Stimulated activated naive B cell treated with anti-CD40 and anti-IgM and Interleukin-4, amounts not matched to agents 10 μg/mL and 1 μg/mL and 100 μg/mL, for 72 hours (primary cell): ENCODE measurements around the gene FH.

Source experiments
- ATAC-seq, 2 donors: fragments of 150-1000 bp; cut with Tn5 transposase; replicated peaks; 2 replicates each; pipeline ENCODE4 v1.10.0; 2021; ENCODE audit warnings: moderate library complexity in 1 of 2
- DNase-seq: peaks from one replicate; pipeline ENCODE4 v3.0.0; 2021
- H3K27ac Mint-ChIP-seq: one replicate; pipeline ENCODE4 v1.8.0; 2022; ENCODE audit warnings: mild to moderate bottlenecking, mixed read lengths
- H3K27me3 Mint-ChIP-seq, 2 donors: one replicate each; pipeline ENCODE4 v1.8.0; 2022; ENCODE audit warnings: mixed read lengths in 2 of 2
- H3K36me3 Mint-ChIP-seq, 2 donors: one replicate each; pipeline ENCODE4 v1.8.0; 2022; ENCODE audit warnings: mixed read lengths in 2 of 2, mild to moderate bottlenecking in 1 of 2
- H3K4me1 Mint-ChIP-seq, 2 donors: one replicate each; pipeline ENCODE4 v1.8.0; 2022; ENCODE audit warnings: mixed read lengths in 2 of 2, mild to moderate bottlenecking in 1 of 2
- H3K4me3 Mint-ChIP-seq, 2 donors: one replicate each; pipeline ENCODE4 v1.8.0; 2022; ENCODE audit warnings: mild to moderate bottlenecking in 2 of 2, mixed read lengths in 2 of 2, moderate library complexity in 1 of 2
- H3K9me3 Mint-ChIP-seq, 2 donors: one replicate each; pipeline ENCODE4 v1.8.0; 2022; ENCODE audit warnings: mixed read lengths in 2 of 2, mild to moderate bottlenecking in 1 of 2

FH gene

DNA sequence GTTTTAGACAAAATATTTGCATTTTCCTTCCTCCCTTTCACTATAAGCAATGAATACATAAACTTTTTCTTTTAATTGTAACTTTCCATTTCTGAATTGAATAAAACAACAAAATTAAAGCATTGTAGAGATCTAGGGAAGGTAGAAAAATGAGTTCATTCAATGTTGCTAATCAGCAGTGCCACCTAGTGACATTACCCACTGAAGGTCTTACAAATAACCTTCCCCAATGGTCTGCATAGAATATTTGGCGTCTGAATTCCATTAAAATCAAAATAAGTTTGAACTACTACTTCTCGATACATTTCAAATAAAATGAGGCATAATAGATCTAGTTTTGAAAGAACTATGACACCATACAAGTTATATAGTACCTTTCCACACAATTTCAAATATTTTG is 19.6 kb downstream of the FH start:
- H3K36me3 Mint-ChIP-seq: peaks cover 36 to 57% of the 10 kb centered on the region in 2 donors
- H3K9me3 Mint-ChIP-seq: no peaks in the 10 kb centered on the region
- ATAC-seq (no peak), DNase-seq (no peak)
- H3K4me1 Mint-ChIP-seq: peaks cover 0 to 2% of the 10 kb centered on the region in 2 donors
- no peak overlapping the region for H3K4me3 Mint-ChIP-seq
- H3K27me3 Mint-ChIP-seq: no peaks in the 10 kb centered on the region
- H3K27ac Mint-ChIP-seq: no peak overlapping the region

DNA sequence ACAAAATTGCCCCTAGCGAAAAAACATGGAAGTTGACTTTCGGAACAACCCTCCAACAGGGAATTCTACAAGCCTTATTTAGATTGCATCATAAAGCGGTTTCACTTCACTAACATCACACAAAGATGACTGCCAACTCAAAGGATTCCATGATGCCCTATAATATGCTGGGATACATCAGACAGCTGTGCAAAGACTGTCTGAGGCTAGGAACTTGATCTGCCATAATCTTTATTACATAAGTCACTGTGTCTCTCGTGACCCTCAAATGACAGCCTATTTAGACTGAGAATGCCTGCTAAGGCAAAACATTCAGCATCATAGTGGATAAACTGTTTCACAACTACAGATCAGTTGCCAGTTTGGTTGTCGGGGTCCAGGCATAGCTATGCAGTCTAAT is 23.8 kb downstream of the FH start:
- no peak for ATAC-seq
- Mint-ChIP-seq H3K9me3 (no peaks in the 10 kb centered on the region), H3K4me1 (no peaks in the 10 kb centered on the region), H3K4me3 (no peak overlapping the region), H3K27me3 (no peaks in the 10 kb centered on the region), H3K36me3 (peaks cover 33 to 47% of the 10 kb centered on the region in 2 donors), H3K27ac (no peak overlapping the region)
- DNase-seq: no peak

DNA sequence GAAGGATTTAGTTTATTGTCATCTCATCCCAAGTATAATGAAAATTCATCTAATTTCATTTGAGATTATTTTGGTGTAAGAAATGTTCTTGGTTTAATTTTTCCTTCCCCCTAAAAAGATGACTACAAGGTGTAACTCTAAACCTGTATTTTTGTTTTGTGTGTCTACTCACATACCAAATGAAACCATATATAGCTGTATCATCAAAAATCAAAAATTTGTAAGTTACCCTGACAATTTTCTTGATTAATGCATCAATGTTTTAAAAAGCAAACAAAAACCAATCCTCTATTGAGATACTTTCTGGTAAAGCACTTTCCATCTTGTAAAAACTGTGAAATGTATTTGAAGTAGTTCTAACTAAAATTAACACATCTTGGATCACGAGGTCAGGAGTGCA is 30.8 kb downstream of the FH start:
- DNase-seq (no peak), ATAC-seq (no peak)
- Mint-ChIP-seq H3K27ac (no peak overlapping the region), H3K4me1 (peaks cover 4 to 10% of the 10 kb centered on the region in 2 donors), H3K27me3 (no peaks in the 10 kb centered on the region), H3K9me3 (no peaks in the 10 kb centered on the region), H3K36me3 (peaks cover 5 to 16% of the 10 kb centered on the region in 2 donors), H3K4me3 (no peak overlapping the region)

DNA sequence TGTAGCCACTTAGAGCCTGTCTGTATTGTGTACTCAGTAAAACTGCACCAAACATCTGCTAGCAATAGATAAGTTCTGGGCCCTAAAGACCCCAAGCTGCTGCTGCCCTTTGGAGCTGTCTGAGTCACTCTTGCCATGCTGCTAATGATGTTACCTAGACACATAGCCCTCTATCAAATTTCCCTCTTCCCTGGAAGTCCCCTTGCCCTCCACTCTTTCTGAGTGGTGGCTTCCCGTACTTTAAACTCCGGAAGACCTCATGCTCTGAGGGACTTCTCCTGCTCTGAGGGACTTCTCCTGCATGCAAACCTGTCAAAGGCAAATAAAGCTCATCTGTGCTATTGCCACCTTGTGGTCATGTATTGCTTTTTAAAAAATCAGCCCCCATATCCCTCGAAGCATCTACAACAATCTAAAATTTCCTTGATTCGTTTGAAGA is 34.0 kb downstream of the FH start:
- Mint-ChIP-seq H3K4me3 (no peak overlapping the region), H3K27ac (peak overlapping the region; percentile 56), H3K9me3 (no peaks in the 10 kb centered on the region), H3K36me3 (peaks cover 0 to 10% of the 10 kb centered on the region in 2 donors), H3K4me1 (peaks cover 4 to 10% of the 10 kb centered on the region in 2 donors), H3K27me3 (no peaks in the 10 kb centered on the region)
- peak; percentile 8 for DNase-seq
- peak; percentile 69 to 83 for ATAC-seq

DNA sequence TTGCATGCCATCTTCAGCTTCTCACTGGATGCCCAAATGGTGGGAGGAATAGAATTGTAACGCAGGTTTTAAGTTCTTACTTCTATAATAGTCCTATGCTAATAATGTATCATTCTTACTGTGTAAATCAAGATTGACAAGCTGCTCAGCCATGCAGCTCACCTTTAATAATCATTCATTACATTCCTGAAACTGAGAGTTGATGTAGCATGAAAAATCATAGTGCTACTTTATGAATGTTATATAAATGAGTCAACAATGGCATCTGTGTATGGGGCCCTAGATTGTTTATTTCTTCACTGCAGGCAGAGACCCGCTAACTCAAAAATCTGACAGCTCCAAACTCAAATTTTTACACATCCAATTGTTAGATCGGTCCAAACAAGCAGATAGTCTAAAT is 34.4 kb downstream of the FH start:
- no peaks in the 10 kb centered on the region for H3K9me3 Mint-ChIP-seq
- no peak overlapping the region for H3K4me3 Mint-ChIP-seq
- H3K36me3 Mint-ChIP-seq: peaks cover 0 to 8% of the 10 kb centered on the region in 2 donors
- H3K4me1 Mint-ChIP-seq: peaks cover 4 to 10% of the 10 kb centered on the region in 2 donors
- ATAC-seq (peak; percentile 70 to 85), DNase-seq (no peak)
- H3K27me3 Mint-ChIP-seq: no peaks in the 10 kb centered on the region
- H3K27ac Mint-ChIP-seq: peak overlapping the region; percentile 56

DNA sequence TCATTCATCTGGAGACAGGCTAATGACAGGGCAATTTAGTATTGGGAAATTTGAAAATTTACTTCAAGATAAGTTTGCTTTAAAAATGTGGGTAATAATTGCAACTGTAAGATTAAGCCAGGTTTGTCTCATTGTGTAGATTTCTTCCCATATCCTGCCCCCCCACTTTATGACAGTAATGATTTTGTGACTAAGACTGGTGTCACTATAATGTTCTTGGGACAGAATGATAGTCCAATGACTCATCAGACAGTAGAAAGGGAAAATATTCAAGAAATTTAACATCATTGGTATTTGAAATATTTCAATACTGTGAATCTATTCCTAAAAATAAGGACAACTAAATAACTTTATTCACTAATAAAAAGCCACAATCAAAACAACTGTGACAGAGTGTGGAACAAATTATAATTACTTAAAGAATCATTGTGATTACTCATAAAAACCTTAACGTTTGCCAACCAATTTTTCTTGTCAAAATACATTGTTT is 36.7 kb downstream of the FH start:
- no peaks in the 10 kb centered on the region for H3K9me3 Mint-ChIP-seq
- no peak for DNase-seq
- no peak for ATAC-seq
- H3K27ac Mint-ChIP-seq: no peak overlapping the region
- H3K4me1 Mint-ChIP-seq: peaks cover 8 to 23% of the 10 kb centered on the region in 2 donors
- no peak overlapping the region for H3K4me3 Mint-ChIP-seq
- H3K36me3 Mint-ChIP-seq: peaks cover 0 to 5% of the 10 kb centered on the region in 2 donors
- H3K27me3 Mint-ChIP-seq: no peaks in the 10 kb centered on the region

DNA sequence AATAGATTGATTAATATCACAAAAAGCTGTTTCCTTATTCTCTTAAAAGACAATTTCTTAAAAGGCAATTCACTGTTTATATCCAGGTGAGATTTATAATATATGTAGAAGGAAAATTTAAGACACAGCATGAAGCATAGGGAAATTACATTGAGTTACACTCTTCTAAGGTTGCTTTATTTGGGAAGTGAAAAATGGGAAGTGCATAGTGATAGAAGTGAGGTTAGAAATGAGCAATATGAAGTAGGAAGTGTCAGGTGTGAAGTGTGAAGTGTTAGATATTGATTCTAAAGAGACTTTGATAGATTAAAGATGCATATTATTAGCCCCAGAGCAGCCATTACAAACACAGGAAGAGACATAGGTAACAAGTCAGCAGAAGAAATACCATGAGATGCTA is 40.3 kb downstream of the FH start:
- H3K27ac Mint-ChIP-seq: no peak overlapping the region
- H3K9me3 Mint-ChIP-seq: no peaks in the 10 kb centered on the region
- no peak overlapping the region for H3K4me3 Mint-ChIP-seq
- peaks cover 4 to 13% of the 10 kb centered on the region in 2 donors for H3K4me1 Mint-ChIP-seq
- no peaks in the 10 kb centered on the region for H3K27me3 Mint-ChIP-seq
- no peaks in the 10 kb centered on the region for H3K36me3 Mint-ChIP-seq
- no peak for DNase-seq
- ATAC-seq: peak in 1 of 2 donors; percentile 64

DNA sequence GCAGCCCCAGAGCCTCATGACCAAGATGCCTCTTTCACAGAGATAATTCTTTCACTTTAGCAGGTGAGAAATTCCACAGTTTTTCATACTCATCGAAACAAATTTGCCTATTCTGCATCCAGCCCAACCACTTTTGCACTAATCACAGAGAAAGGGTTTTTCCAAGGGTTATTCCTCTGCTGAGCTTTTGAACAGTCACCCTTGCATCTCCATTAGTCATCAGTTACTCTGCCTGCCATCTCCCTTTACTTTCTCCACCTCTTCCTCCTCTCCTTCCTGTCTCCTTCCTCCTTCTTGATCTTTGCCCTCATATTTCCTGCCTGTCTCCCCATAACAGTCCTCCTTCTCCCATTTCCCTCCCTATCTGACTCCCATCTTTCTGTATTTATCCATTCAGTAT is 43.9 kb downstream of the FH start:
- Mint-ChIP-seq H3K4me3 (no peak overlapping the region), H3K27me3 (peaks cover 0 to 8% of the 10 kb centered on the region in 2 donors), H3K27ac (no peak overlapping the region), H3K4me1 (peaks cover 4 to 13% of the 10 kb centered on the region in 2 donors), H3K9me3 (no peaks in the 10 kb centered on the region), H3K36me3 (no peaks in the 10 kb centered on the region)
- DNase-seq: no peak
- ATAC-seq: peak in 1 of 2 donors; percentile 54

DNA sequence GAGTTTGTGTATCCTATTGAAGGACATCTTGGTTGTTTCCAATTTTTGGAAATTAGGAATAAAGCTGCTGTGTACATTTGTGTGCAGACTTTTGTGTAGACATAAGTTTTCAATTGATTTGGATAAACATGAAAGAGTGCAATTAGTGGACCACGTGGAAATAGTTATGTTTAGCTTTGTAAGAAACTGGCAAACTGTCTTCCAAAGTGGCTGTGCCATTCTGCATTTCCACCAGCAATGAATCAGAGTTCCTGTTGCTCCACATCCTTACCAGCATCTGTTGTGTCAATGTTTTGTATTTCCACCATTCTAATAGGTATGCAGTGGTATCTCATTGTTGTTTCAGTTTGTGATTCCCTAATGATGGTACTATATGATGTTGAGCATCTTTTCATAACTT is 46.5 kb downstream of the FH start:
- no peaks in the 10 kb centered on the region for H3K36me3 Mint-ChIP-seq
- H3K27me3 Mint-ChIP-seq: peaks cover 0 to 13% of the 10 kb centered on the region in 2 donors
- no peak for DNase-seq
- no peaks in the 10 kb centered on the region for H3K9me3 Mint-ChIP-seq
- H3K4me3 Mint-ChIP-seq: no peak overlapping the region
- no peaks in the 10 kb centered on the region for H3K4me1 Mint-ChIP-seq
- H3K27ac Mint-ChIP-seq: no peak overlapping the region
- no peak for ATAC-seq

DNA sequence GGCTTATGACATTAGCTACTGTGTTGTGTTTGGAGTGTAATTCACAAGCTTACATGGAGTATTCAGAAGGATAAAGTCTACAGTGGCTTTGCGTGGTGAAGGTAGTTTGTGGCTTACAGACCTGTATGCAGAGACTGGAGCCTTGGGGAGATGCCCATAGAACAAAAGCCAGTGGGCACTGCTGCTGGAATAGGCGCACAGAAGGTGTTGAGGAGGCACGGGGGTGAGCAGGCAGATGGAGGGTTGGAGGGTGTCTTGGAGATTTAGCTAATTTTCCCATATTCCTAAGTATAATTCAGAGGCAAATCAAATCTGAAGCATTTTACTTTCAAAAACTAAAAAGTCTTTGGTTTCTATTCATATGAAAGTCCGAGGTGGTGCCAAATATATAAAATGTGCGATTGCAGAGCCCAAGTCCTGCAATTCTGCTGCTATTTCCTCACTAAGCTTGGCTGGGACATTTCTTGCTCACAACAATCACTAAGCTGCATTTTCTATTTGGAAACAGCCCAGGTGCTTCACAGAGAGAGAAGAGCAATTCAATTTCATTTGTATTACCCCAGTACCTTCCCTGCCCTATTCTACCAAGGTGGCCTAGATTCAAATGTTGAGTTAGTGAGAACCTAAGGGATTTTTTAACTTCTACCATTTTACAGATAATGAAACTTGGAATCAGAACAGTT is 48.5 kb downstream of the FH start:
- Mint-ChIP-seq H3K27ac (no peak overlapping the region), H3K4me1 (no peaks in the 10 kb centered on the region), H3K36me3 (no peaks in the 10 kb centered on the region), H3K27me3 (peaks cover 6 to 18% of the 10 kb centered on the region in 2 donors), H3K4me3 (no peak overlapping the region), H3K9me3 (no peaks in the 10 kb centered on the region)
- DNase-seq: no peak
- no peak for ATAC-seq

DNA sequence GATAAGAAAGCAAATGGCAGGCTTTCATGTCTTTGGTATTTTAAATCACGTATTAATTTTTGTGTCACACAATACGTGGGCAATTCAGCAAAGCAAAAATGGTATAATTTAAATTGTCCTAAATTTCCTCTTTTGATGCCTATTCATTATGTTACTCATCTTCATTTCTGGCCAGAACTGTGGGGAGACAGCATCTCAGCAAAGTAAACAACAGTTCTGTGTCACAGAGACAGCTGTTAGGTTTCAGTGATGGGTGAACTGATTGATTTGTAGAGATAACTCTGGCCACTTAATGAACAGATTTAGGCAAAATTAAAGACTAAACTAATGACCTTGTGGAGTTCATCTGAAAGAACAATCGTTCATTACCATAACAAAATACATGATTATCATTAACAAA is 49.2 kb downstream of the FH start:
- H3K36me3 Mint-ChIP-seq: no peaks in the 10 kb centered on the region
- DNase-seq (no peak), ATAC-seq (no peak)
- H3K27ac Mint-ChIP-seq: no peak overlapping the region
- H3K4me3 Mint-ChIP-seq: no peak overlapping the region
- peaks cover 6 to 18% of the 10 kb centered on the region in 2 donors for H3K27me3 Mint-ChIP-seq
- H3K4me1 Mint-ChIP-seq: no peaks in the 10 kb centered on the region
- no peaks in the 10 kb centered on the region for H3K9me3 Mint-ChIP-seq

DNA sequence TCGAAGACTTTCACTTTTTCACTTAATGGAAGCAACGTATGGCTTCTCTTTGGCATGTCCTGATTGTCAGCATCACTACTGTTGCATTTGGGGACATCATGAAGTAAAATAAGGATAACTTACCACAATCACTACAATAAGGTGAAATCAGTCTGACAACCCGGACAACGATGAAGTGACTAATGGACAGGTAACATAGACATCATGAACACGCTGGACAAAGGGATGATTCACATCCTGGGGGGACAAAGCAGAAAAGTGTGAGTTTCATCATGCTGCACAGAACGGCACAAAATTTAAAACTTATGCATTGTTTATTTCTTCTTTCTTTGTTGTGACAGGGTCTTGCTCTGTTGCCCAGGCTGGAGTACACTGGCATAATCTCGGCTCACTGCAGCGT is 53.9 kb downstream of the FH start:
- H3K36me3 Mint-ChIP-seq: no peaks in the 10 kb centered on the region
- no peaks in the 10 kb centered on the region for H3K4me1 Mint-ChIP-seq
- ATAC-seq (no peak), DNase-seq (no peak)
- H3K4me3 Mint-ChIP-seq: no peak overlapping the region
- H3K27ac Mint-ChIP-seq: no peak overlapping the region
- peaks cover 6 to 10% of the 10 kb centered on the region in 2 donors for H3K27me3 Mint-ChIP-seq
- no peaks in the 10 kb centered on the region for H3K9me3 Mint-ChIP-seq

DNA sequence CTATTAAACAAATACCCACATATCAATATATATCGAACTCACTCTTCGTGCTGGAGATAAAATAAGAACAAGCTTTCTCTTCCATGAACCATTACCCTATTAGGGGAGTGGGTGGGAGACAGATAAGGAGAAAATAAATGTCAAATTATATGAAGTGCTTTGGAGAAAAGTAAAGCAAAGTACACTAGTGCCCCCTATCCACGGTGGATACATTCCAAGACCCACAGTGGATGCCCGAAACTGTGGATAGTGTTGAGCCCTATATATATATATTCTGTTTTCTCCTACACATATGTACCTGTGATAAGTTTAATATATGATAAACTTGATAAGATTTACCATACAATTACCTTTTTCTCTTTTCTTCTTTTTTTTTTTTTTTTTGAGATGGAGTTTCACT is 54.6 kb downstream of the FH start:
- H3K27ac Mint-ChIP-seq: no peak overlapping the region
- ATAC-seq (no peak), DNase-seq (no peak)
- H3K4me1 Mint-ChIP-seq: no peaks in the 10 kb centered on the region
- H3K27me3 Mint-ChIP-seq: peaks cover 6 to 7% of the 10 kb centered on the region in 2 donors
- no peaks in the 10 kb centered on the region for H3K9me3 Mint-ChIP-seq
- no peak overlapping the region for H3K4me3 Mint-ChIP-seq
- no peaks in the 10 kb centered on the region for H3K36me3 Mint-ChIP-seq

DNA sequence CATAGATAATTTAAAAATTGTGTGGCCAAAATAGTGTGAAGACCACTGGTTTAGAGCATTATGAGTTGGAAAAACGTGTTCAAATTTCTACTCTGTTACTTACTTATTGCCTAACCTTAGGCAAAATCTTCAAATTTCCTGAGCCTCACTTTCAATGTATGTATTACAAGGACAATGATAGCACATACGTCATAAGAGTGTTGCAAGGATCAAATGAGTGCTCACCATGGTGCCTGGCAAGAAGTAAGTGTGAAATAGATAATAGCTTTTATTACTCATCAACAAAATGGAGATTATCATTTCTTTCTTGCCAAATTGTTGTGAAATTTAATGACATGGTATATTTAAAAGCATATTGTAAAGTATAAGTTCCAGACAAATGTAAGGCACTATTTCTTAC is 57.2 kb downstream of the FH start:
- no peaks in the 10 kb centered on the region for H3K36me3 Mint-ChIP-seq
- H3K9me3 Mint-ChIP-seq: no peaks in the 10 kb centered on the region
- ATAC-seq (no peak), DNase-seq (no peak)
- H3K4me1 Mint-ChIP-seq: no peaks in the 10 kb centered on the region
- H3K4me3 Mint-ChIP-seq: no peak overlapping the region
- H3K27me3 Mint-ChIP-seq: peaks cover 5 to 15% of the 10 kb centered on the region in 2 donors
- no peak overlapping the region for H3K27ac Mint-ChIP-seq

DNA sequence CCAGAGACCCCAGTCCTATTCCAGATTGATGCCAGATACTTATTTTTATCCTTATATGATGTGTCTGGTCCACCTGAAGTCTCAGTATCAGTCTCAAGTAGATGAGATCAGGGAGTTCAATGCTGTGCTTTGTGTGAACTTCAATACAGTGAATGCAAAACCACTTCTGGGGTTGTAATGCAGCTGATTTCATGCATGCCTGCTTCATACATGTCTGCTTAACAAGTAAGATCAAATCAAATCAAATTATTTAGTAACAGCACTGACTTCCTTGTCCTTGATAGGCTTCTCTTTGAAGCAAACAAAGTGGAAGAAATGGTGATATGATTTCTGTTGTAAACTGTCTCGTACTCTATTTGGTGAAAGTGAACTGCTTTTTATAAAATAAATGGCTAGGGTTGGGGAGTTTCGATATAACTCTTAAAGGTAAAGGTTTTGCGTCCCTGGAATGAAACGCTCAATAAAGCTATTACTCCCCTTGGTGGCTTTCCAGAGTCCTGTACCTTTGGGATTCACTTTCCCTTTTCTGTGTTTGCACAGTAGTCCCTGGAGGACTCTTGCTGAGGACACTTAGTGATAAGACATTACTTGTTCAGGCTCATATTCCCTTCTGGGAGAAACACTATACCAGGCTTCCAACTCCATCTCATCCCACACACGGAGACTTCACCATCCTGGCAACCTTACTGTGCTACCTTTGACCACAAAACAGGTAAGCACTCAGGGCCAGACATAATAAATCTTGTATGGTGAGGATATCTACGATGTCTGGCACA is 59.3 kb downstream of the FH start:
- no peak overlapping the region for H3K27ac Mint-ChIP-seq
- no peak for ATAC-seq
- no peaks in the 10 kb centered on the region for H3K4me1 Mint-ChIP-seq
- no peak overlapping the region for H3K4me3 Mint-ChIP-seq
- no peaks in the 10 kb centered on the region for H3K9me3 Mint-ChIP-seq
- H3K27me3 Mint-ChIP-seq: peaks cover 6 to 14% of the 10 kb centered on the region in 2 donors
- no peak for DNase-seq
- H3K36me3 Mint-ChIP-seq: no peaks in the 10 kb centered on the region
